Stimulated activated CD4-positive, alpha-beta T cell treated with anti-CD3 and anti-CD28 coated beads, Interleukin-4, amount 100 ng/mL, for 4 hours (primary cell): ENCODE data around the gene DCST2.

Experiments used
- DNase-seq, 2 experiments: peaks; one replicate each; pipeline ENCODE4 v3.0.0-alpha.2; 2020

The DCST2 gene

DNA sequence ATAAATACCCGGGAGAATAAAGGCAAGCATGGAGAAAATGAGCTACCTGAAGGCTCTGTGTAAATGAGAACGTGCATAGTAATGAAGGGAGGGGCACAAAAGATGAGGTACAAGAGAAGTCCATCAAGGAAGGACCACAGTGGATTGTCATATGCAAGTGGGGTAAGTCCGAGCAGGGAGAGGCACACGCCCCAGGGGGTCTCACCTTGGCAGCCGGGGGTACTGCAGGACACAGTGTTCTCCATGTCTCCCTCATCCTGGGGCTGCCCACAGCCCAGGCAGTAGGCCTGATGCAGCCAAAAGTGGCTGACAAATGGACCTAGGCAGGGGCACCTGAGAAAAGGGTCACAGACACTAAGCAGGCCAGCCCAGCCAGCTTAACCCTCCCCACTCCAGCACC lies 10.0 kb downstream of the DCST2 start:
- no peak for DNase-seq

DNA sequence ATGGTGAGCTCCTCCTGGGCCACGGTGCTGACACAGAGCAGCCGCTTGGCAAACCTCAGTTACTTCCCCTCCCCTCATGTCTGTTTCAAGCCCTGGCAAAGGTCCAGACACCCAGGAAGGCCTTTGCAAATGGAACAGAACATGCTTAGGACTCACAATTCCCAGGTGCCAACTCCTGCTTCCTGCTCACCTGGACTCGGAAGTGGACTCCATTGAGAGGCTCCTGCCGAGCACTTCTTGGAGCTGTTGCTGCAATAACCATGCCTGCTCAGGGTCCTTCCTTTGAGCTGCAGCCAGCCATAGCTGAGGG lies 10.7 kb downstream of the DCST2 start:
- no peak for DNase-seq

- DNase-seq: no peak
These were observed 11.2 kb downstream of the DCST2 start for GRCh38 chr1:155022136-155022926.

GRCh38 chr1:155019377-155020245 lies 14.0 kb downstream of the DCST2 start:
- DNase-seq: no peak

GRCh38 chr1:155018617-155019348 lies 14.8 kb downstream of the DCST2 start:
- DNase-seq: no peak

DNA sequence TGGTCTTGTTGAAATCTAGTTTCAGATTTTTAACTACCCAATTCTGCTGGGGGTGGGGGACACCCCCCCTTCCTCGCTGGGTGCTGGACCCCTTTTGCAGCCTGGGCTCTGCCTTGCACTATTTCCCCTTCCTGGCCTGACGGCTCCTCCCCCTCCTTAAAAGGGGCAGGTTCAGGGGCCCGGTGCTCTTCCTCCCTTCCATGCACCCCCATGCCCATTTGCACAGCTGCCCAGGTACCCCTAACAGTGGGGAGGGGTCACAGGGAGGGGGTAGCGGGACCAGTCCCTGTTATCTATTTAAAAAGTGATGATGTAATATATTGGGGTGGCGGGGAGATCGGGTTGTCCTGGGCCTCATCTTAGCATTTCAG lies 15.7 kb downstream of the DCST2 start:
- DNase-seq: no peak

DNA sequence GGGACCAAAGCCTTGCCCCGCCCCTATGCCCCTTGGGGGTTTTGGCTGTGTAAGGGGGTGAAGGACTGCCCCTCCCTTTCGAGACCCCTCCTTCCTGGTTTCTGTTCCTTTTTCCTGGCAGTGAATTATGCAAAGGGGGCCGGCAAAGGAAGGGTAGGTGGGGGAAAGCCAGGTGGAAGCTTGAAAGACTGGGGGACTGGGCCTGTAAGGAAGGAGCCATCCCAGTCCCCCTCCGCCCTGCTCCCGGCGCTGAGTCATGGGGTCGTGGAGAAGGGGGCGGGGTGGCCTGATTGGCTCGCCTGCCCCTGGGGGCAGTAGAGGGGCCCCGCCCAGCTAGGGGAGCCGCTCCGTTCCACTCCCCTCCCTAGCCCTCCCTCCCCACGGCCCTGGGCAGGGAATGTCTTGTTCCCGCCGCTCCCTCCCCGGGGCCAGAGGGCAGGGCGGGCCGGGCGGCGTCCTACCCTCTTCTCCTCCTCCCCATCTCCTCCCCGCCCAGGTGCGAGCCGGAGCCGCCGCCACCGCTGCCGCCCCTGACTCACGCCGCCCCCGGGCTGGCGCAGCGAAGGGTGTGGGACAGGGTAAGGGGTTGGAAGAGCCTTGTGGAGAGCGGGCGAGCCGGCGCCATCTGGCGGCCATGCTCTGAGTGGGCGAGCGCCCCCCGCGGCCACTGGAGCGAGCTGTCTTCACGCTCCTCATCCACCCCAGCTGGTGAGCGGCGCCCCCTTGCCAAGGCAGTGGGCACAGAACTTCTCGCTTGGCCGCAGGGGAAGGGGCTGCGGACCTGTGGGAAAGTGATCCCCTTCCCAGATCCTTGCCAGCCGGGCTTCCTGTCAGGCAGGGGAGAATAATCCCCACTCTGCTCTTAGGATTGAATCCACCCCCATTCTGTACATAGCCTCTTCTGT lies 16.3 kb downstream of the DCST2 start:
- DNase-seq: peak; percentile 91 to 96

GRCh38 chr1:155016231-155016831 lies 17.2 kb downstream of the DCST2 start:
- no peak for DNase-seq

- no peak for DNase-seq
These were observed 17.9 kb downstream of the DCST2 start for GRCh38 chr1:155015527-155016230.

DNA sequence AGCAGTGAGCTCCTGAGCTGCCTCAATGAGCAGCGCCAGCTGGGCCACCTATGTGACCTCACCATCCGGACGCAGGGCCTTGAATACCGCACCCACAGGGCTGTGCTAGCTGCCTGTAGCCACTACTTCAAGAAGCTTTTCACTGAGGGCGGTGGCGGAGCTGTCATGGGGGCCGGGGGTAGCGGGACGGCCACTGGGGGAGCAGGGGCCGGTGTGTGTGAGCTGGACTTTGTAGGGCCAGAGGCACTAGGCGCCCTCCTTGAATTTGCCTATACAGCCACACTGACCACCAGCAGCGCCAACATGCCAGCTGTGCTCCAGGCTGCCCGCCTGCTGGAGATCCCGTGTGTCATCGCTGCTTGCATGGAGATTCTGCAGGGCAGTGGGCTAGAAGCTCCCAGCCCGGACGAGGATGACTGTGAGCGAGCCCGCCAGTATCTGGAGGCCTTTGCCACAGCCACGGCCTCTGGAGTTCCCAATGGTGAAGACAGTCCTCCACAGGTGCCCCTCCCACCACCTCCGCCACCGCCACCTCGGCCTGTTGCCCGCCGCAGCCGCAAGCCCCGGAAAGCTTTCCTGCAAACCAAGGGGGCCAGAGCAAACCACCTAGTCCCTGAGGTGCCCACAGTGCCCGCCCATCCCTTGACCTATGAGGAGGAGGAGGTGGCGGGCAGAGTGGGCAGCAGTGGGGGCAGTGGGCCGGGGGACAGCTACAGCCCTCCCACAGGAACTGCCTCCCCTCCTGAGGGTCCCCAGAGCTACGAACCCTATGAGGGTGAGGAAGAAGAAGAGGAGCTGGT lies 18.7 kb downstream of the DCST2 start:
- DNase-seq: no peak

DNA sequence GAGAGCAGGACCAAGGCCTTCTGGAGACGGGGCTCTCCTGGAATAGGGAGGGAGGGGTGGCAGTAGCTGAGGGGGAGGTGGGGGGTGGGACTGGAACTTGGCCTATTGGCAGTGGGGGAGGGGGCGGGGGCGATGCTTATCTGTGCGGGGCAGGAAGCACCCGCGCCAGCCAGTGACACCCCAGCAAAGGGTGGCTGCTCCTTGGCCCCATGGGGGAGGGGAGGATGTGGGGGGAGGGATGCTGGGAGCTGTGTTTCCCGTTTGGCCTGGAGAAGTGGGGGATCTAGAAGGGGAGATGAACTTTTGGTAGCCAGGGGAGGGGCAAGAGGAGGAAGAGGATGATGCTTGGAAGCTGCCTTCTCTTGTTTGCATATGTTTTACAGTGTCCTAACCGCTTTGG lies 19.9 kb downstream of the DCST2 start:
- peak in 1 of 2 experiments; percentile 45 for DNase-seq

DNA sequence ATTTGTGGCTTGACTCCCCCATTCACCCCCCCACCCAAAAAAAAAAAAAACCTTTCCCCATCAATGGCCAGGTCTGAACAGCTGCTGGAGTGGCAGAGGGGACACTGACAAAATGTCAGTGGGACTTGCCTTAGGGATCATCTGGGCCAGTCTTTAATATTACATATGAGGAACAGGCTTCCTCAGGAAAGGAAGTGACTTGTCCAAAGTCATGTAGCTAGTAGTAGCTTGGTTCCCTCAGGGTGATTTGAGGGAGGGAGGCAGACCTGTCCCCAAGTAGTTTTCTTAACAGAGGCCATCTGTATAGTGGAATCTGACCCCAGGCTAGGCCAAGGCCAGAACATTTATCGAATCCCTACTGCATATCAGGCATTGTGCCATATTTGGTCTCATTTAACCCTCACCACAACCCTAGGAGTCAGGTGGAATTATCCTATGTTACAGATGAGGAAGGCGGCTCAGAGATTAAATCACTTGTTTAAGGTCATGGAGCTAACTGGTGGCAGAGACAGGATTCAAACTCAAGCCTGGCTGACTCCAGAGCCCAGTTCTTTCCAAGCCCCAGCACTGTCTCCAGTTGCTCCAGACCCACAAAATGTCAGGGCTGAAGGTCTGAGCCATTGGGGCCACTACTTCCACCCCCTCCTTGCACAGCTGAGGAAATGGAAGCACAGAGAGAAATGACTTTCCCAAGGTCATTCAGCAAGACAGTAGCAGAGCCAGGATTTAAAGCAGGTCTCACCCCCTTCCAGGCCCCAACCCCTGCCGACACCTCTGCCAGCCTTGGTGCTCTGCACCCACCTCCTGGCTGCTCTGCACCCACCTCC lies 20.6 kb downstream of the DCST2 start:
- DNase-seq: no peak

DNA sequence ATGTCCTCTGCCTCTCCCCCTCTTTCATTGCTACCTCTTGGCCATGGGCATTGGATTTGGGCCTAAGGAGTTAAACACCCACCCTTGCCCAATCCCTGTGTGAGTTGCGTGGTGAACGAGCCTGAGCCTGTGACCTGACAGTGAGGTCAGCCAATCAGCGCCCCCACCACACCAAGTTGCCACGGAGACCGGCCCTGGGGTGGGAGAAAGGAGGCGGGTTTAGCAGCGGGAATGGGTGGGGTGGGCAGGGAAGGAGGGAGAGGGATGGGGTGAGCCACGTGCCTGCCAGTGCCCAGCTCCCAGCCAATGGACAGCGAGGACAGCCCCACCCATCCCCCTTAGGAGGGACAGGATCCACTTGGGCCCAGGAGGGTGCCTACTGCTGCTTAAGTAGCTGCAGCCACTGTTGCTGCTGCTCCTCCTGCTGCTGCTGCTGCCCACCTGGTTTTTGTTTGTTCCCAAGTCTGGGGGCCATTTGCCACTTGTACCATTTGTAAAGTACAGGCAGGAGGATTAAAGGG lies 21.5 kb downstream of the DCST2 start:
- no peak for DNase-seq

GRCh38 chr1:155011437-155012025 lies 22.1 kb downstream of the DCST2 start:
- DNase-seq: no peak

- no peak for DNase-seq
These were observed 22.6 kb downstream of the DCST2 start for GRCh38 chr1:155011004-155011416.

DNA sequence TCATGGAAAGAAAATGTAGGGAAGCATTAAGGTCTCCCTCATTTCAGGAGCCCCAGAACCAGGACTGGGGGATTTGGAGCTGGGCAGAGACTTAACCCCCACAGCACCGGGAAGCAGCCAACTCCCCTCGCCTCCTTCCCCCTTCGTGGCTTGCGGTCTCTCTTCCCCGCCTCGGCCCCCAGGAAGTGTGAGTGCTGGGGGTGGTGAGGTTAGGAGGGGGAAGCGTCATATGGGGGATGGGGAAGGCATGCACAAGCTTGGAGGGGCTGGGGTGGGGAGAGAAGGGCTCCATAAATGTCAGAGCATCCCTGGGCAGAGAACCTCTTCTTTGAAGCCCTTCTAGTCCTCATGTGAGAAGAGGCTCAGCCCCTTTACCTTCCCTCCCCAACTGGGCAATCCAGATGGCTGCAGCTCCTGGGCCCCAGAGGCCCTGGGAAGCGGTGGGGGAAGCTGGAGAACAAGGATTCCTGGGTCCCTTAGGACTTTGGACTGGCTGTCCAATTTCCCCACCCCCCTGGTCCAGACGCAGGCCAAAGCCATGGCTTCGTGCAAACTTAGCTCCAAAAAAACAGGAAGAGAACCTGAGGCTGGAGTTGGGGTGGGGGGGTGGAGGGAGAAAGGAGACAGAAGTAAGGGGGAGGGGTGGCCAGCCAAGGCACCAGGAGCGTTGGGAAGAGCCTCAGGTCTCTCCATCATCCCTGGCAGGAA lies 23.2 kb downstream of the DCST2 start:
- no peak for DNase-seq

GRCh38 chr1:155009742-155010141 lies 23.8 kb downstream of the DCST2 start:
- no peak for DNase-seq

GRCh38 chr1:155009221-155009711 lies 24.3 kb downstream of the DCST2 start:
- no peak for DNase-seq
